ENCODE data around the gene IER2.

IER2 gene

GRCh38 chr19:13134626-13135025, 15.6 kb upstream of the IER2 start:
- no peak overlapping the region for H3K4ac ChIP-seq (ENCODE audit: low read depth in 1 of 2, low read length in 2 of 2)
- H2BK120ac ChIP-seq (ENCODE audit: low read depth, low read length): no peak overlapping the region
- H2BK15ac ChIP-seq (ENCODE audit: low read depth, poor library complexity, severe bottlenecking): no peak overlapping the region
- H4K91ac ChIP-seq (ENCODE audit: low read length): no peak overlapping the region
- no peaks in the 10 kb centered on the region for H3K9me3 ChIP-seq (ENCODE audit: control insufficient read depth, low read length)
- no peak overlapping the region for H4K8ac ChIP-seq (ENCODE audit: low read length)
- H3K23ac ChIP-seq (ENCODE audit: low read length in 2 of 2): no peak overlapping the region
- no peak overlapping the region for H3K27ac ChIP-seq (ENCODE audit: low read length, poor library complexity, severe bottlenecking)
- H3K4me3 ChIP-seq (ENCODE audit: insufficient read depth in 1 of 2, low read depth in 1 of 2, low read length in 2 of 2): no peak overlapping the region
- peaks cover 47% of the 10 kb centered on the region for H3K79me1 ChIP-seq (replicated peaks; ENCODE audit: low read length, poor library complexity, severe bottlenecking)
- H3K36me3 ChIP-seq (ENCODE audit: control insufficient read depth in 1 of 2, insufficient read depth in 2 of 2, low read depth in 1 of 2, low read length in 2 of 2): peaks cover 50 to 65% of the 10 kb centered on the region in 2 experiments
- 92% methylated on average over 3 of the region's 3 CpGs for WGBS
- H3K4me2 ChIP-seq (ENCODE audit: low read length, poor library complexity, severe bottlenecking): no peak overlapping the region
- no peak overlapping the region for H2BK5ac ChIP-seq (ENCODE audit: low read depth, low read length, poor library complexity, severe bottlenecking)
- H3K9ac ChIP-seq (ENCODE audit: low read length): no peak overlapping the region
- no peaks in the 10 kb centered on the region for H3K27me3 ChIP-seq (ENCODE audit: control insufficient read depth in 1 of 2, insufficient read depth in 1 of 2, low read length in 2 of 2)
- H2AK5ac ChIP-seq (ENCODE audit: low read length, severe bottlenecking): no peak overlapping the region
- H2BK12ac ChIP-seq (ENCODE audit: low read length in 2 of 2): no peak overlapping the region
- no peak overlapping the region for H3K18ac ChIP-seq (ENCODE audit: low read depth in 1 of 2, low read length in 2 of 2)
- H3K4me1 ChIP-seq (ENCODE audit: control insufficient read depth, insufficient read depth, low read depth, low read length): peaks cover 9% of the 10 kb centered on the region
- no peak overlapping the region for H3K14ac ChIP-seq (ENCODE audit: low read length in 2 of 2)
- no peak overlapping the region for H2AFZ ChIP-seq (ENCODE audit: low read depth, low read length)
- DNase-seq: no peak

- Histone ChIP-seq H2BK12ac (ENCODE audit: low read length in 2 of 2) (no peak overlapping the region), H2BK5ac (ENCODE audit: low read depth, low read length, poor library complexity, severe bottlenecking) (no peak overlapping the region), H2BK120ac (ENCODE audit: low read depth, low read length) (no peak overlapping the region), H3K27ac (ENCODE audit: low read length, poor library complexity, severe bottlenecking) (no peak overlapping the region), H3K9me3 (ENCODE audit: control insufficient read depth, low read length) (no peaks in the 10 kb centered on the region), H3K4me1 (ENCODE audit: control insufficient read depth, insufficient read depth, low read depth, low read length) (peaks cover 9% of the 10 kb centered on the region), H3K9ac (ENCODE audit: low read length) (no peak overlapping the region), H3K23ac (ENCODE audit: low read length in 2 of 2) (no peak overlapping the region), H3K27me3 (ENCODE audit: control insufficient read depth in 1 of 2, insufficient read depth in 1 of 2, low read length in 2 of 2) (no peaks in the 10 kb centered on the region), H3K4me3 (ENCODE audit: insufficient read depth in 1 of 2, low read depth in 1 of 2, low read length in 2 of 2) (no peak overlapping the region), H3K4me2 (ENCODE audit: low read length, poor library complexity, severe bottlenecking) (no peak overlapping the region), H2AFZ (ENCODE audit: low read depth, low read length) (no peak overlapping the region), H2BK15ac (ENCODE audit: low read depth, poor library complexity, severe bottlenecking) (no peak overlapping the region), H3K79me1 (replicated peaks; ENCODE audit: low read length, poor library complexity, severe bottlenecking) (peaks cover 47% of the 10 kb centered on the region), H4K91ac (ENCODE audit: low read length) (peak overlapping the region; percentile 2), H2AK5ac (ENCODE audit: low read length, severe bottlenecking) (no peak overlapping the region), H3K36me3 (ENCODE audit: control insufficient read depth in 1 of 2, insufficient read depth in 2 of 2, low read depth in 1 of 2, low read length in 2 of 2) (peaks cover 50 to 72% of the 10 kb centered on the region in 2 experiments), H4K8ac (ENCODE audit: low read length) (no peak overlapping the region), H3K14ac (ENCODE audit: low read length in 2 of 2) (no peak overlapping the region), H3K18ac (ENCODE audit: low read depth in 1 of 2, low read length in 2 of 2) (no peak overlapping the region), H3K4ac (ENCODE audit: low read depth in 1 of 2, low read length in 2 of 2) (no peak overlapping the region)
- DNase-seq: no peak
- 94% methylated on average over 56 of the region's 60 CpGs for WGBS
These were observed 14.8 kb upstream of the IER2 start for GRCh38 chr19:13135068-13136062.

GRCh38 chr19:13137290-13137794, 12.9 kb upstream of the IER2 start:
- no peak overlapping the region for H3K14ac ChIP-seq (ENCODE audit: low read length in 2 of 2)
- H3K9me3 ChIP-seq (ENCODE audit: control insufficient read depth, low read length): no peaks in the 10 kb centered on the region
- H3K18ac ChIP-seq (ENCODE audit: low read depth in 1 of 2, low read length in 2 of 2): no peak overlapping the region
- peaks cover 40% of the 10 kb centered on the region for H3K79me1 ChIP-seq (replicated peaks; ENCODE audit: low read length, poor library complexity, severe bottlenecking)
- H2BK120ac ChIP-seq (ENCODE audit: low read depth, low read length): no peak overlapping the region
- WGBS: 97% methylated on average over 28 of the region's 28 CpGs
- H3K27ac ChIP-seq (ENCODE audit: low read length, poor library complexity, severe bottlenecking): no peak overlapping the region
- no peak overlapping the region for H4K8ac ChIP-seq (ENCODE audit: low read length)
- no peaks in the 10 kb centered on the region for H3K27me3 ChIP-seq (ENCODE audit: control insufficient read depth in 1 of 2, insufficient read depth in 1 of 2, low read length in 2 of 2)
- H3K23ac ChIP-seq (ENCODE audit: low read length in 2 of 2): no peak overlapping the region
- no peak overlapping the region for H2AFZ ChIP-seq (ENCODE audit: low read depth, low read length)
- no peak overlapping the region for H3K4ac ChIP-seq (ENCODE audit: low read depth in 1 of 2, low read length in 2 of 2)
- no peak overlapping the region for H2BK5ac ChIP-seq (ENCODE audit: low read depth, low read length, poor library complexity, severe bottlenecking)
- H4K91ac ChIP-seq (ENCODE audit: low read length): no peak overlapping the region
- H3K4me1 ChIP-seq (ENCODE audit: control insufficient read depth, insufficient read depth, low read depth, low read length): peaks cover 7% of the 10 kb centered on the region
- no peak overlapping the region for H2BK15ac ChIP-seq (ENCODE audit: low read depth, poor library complexity, severe bottlenecking)
- no peak overlapping the region for H3K9ac ChIP-seq (ENCODE audit: low read length)
- no peak for DNase-seq
- H2BK12ac ChIP-seq (ENCODE audit: low read length in 2 of 2): no peak overlapping the region
- H3K36me3 ChIP-seq (ENCODE audit: control insufficient read depth in 1 of 2, insufficient read depth in 2 of 2, low read depth in 1 of 2, low read length in 2 of 2): peaks cover 49 to 73% of the 10 kb centered on the region in 2 experiments
- no peak overlapping the region for H3K4me2 ChIP-seq (ENCODE audit: low read length, poor library complexity, severe bottlenecking)
- H2AK5ac ChIP-seq (ENCODE audit: low read length, severe bottlenecking): no peak overlapping the region
- H3K4me3 ChIP-seq (ENCODE audit: insufficient read depth in 1 of 2, low read depth in 1 of 2, low read length in 2 of 2): no peak overlapping the region

DNA sequence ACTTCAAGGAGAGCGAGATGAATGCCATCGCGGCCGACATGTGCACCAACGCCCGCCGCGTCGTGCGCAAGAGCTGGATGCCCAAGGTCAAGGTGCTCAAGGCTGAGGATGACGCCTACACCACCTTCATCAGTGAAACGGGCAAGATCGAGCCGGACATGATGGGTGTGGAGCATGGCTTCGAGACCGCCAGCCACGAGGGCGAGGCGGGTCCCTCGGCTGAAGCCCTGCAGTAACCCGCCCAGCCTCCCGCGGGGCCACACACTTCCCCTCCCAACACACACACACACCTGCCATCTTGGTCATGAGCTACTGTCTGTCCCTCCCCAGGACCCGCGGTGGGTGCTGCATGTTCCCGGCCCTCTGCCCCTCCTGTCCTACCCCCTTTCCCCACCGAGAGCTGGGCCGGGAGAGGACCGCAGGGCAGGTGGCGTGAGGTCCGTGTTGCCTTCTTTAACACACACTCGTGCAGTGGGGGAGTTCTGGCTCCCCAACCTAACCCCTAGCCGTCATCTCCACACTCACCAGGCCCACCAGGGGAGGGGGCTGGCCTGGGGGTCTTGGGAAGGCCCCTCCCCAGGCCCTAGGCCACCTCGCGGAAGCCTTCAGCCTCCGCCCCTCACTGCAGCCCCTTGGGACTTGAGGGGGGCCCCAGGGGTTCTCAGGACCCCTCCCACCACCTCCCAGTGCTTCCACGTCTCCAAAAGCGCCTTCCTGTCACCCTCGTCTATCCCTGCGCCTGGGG, 11.9 kb upstream of the IER2 start:
- no peak for DNase-seq
- peak overlapping the region; percentile 19 for H4K91ac ChIP-seq (ENCODE audit: low read length)
- H3K18ac ChIP-seq (ENCODE audit: low read depth in 1 of 2, low read length in 2 of 2): no peak overlapping the region
- peaks cover 40% of the 10 kb centered on the region for H3K79me1 ChIP-seq (replicated peaks; ENCODE audit: low read length, poor library complexity, severe bottlenecking)
- H3K14ac ChIP-seq (ENCODE audit: low read length in 2 of 2): no peak overlapping the region
- no peak overlapping the region for H3K27ac ChIP-seq (ENCODE audit: low read length, poor library complexity, severe bottlenecking)
- no peak overlapping the region for H2AK5ac ChIP-seq (ENCODE audit: low read length, severe bottlenecking)
- H2AFZ ChIP-seq (ENCODE audit: low read depth, low read length): no peak overlapping the region
- no peak overlapping the region for H3K4ac ChIP-seq (ENCODE audit: low read depth in 1 of 2, low read length in 2 of 2)
- no peak overlapping the region for H3K23ac ChIP-seq (ENCODE audit: low read length in 2 of 2)
- WGBS: 96% methylated on average over 40 of the region's 40 CpGs
- no peak overlapping the region for H2BK120ac ChIP-seq (ENCODE audit: low read depth, low read length)
- no peak overlapping the region for H2BK15ac ChIP-seq (ENCODE audit: low read depth, poor library complexity, severe bottlenecking)
- no peaks in the 10 kb centered on the region for H3K27me3 ChIP-seq (ENCODE audit: control insufficient read depth in 1 of 2, insufficient read depth in 1 of 2, low read length in 2 of 2)
- H3K9me3 ChIP-seq (ENCODE audit: control insufficient read depth, low read length): no peaks in the 10 kb centered on the region
- H2BK5ac ChIP-seq (ENCODE audit: low read depth, low read length, poor library complexity, severe bottlenecking): no peak overlapping the region
- H2BK12ac ChIP-seq (ENCODE audit: low read length in 2 of 2): no peak overlapping the region
- no peak overlapping the region for H3K4me2 ChIP-seq (ENCODE audit: low read length, poor library complexity, severe bottlenecking)
- no peak overlapping the region for H3K4me3 ChIP-seq (ENCODE audit: insufficient read depth in 1 of 2, low read depth in 1 of 2, low read length in 2 of 2)
- H3K9ac ChIP-seq (ENCODE audit: low read length): no peak overlapping the region
- H3K4me1 ChIP-seq (ENCODE audit: control insufficient read depth, insufficient read depth, low read depth, low read length): peaks cover 5% of the 10 kb centered on the region
- H3K36me3 ChIP-seq (ENCODE audit: control insufficient read depth in 1 of 2, insufficient read depth in 2 of 2, low read depth in 1 of 2, low read length in 2 of 2): peaks cover 49 to 70% of the 10 kb centered on the region in 2 experiments
- H4K8ac ChIP-seq (ENCODE audit: low read length): no peak overlapping the region

All from mesenchymal stem cell (in vitro differentiated cells and primary cell).